Measurements from ENCODE around the gene MAP4K2.

DNA sequence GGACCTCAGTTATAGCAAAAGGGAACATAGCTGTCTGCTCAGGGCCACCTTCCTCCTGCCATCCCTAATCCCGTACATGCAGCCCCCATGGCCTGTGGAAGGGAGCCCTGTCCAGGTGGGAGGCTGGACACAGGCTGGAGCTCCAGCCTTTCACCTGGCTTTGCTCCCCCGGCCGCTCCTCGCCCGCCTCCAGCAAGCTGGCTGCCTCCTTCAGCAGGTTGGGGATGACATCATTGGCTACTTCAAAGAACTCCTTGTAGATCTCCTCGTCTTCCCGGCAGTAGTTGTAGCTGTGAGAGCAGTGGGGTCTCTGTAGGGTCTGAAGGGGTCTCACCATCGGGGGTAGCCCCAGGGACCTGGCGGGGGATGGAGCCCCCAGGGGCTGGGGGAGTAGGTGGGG, 2.5 kb upstream of the MAP4K2 start:
- TF ChIP-seq CTCF (conservative IDR thresholded peaks at IDR 0.05; ENCODE audit: low read depth, low read length) = no peak
- no peak for TF ChIP-seq EZH2 (IDR thresholded peaks at IDR 0.05; ENCODE audit: borderline replicate concordance, low read depth, low read length, poor library complexity, severe bottlenecking)
